Glutamatergic neuron (in vitro differentiated cells): ENCODE results near the gene NDST1. TPM values are rescaled to one million over a fixed set of nuclear protein-coding genes. Genes with fewer than 3 reads are reported as not detected.

Experiments
- DNase-seq: peaks from one replicate; pipeline ENCODE4 v3.0.0; 2022
- H3K27ac Mint-ChIP-seq: one replicate; pipeline ENCODE4 v1.8.0; 2020; ENCODE audit warnings: mild to moderate bottlenecking, mixed read lengths, inconsistent platforms; ENCODE audit not compliant: unreplicated experiment
- H3K27me3 Mint-ChIP-seq: one replicate; pipeline ENCODE4 v1.8.0; 2020; ENCODE audit warnings: mild to moderate bottlenecking, moderate library complexity, mixed read lengths, inconsistent platforms; ENCODE audit not compliant: unreplicated experiment
- H3K36me3 Mint-ChIP-seq: one replicate; pipeline ENCODE4 v1.8.0; 2020; ENCODE audit warnings: mild to moderate bottlenecking, mixed read lengths, inconsistent platforms; ENCODE audit not compliant: unreplicated experiment
- H3K4me1 Mint-ChIP-seq: one replicate; pipeline ENCODE4 v1.8.0; 2020; ENCODE audit warnings: mild to moderate bottlenecking, low read depth, mixed read lengths, inconsistent platforms; ENCODE audit not compliant: unreplicated experiment
- H3K4me3 Mint-ChIP-seq: one replicate; pipeline ENCODE4 v1.8.0; 2020; ENCODE audit warnings: mild to moderate bottlenecking, mixed read lengths, inconsistent platforms; ENCODE audit not compliant: unreplicated experiment
- H3K9me3 Mint-ChIP-seq: one replicate; pipeline ENCODE4 v1.8.0; 2020; ENCODE audit warnings: mild to moderate bottlenecking, moderate library complexity, mixed read lengths, inconsistent platforms; ENCODE audit not compliant: unreplicated experiment
- CTCF ChIP-seq: fragments of 200-600 bp; sonication (generic); IDR thresholded peaks from one replicate; pipeline ENCODE4 v1.5.0; 2021; ENCODE audit not compliant: partially characterized antibody, unreplicated experiment
- total RNA-seq: library from RNA; stranded (reverse); fragmentation: NEBNext Ultra II Directional; extraction: Animal tissue kit (Norgen Biotek cat#: 25700); gene quantifications from one replicate; pipeline ENCODE4 v1.2.1, GENCODE V29; 2021; ENCODE audit not compliant: unreplicated experiment

The NDST1 gene
- total RNA-seq, 1 donor from 2014 or later: 160 TPM

- Mint-ChIP-seq H3K27me3 (peaks cover 15% of the 10 kb centered on the region), H3K9me3 (peaks cover 14% of the 10 kb centered on the region), H3K4me1 (peaks cover 53% of the 10 kb centered on the region), H3K4me3 (peak overlapping the region; percentile 87), H3K27ac (peak overlapping the region; percentile 74), H3K36me3 (no peaks in the 10 kb centered on the region)
- no peak for TF ChIP-seq CTCF
- no peak for DNase-seq
Measured at GRCh38 chr5:150490296-150490669, 17.6 kb upstream of the NDST1 start.

- Mint-ChIP-seq H3K36me3 (no peaks in the 10 kb centered on the region), H3K4me1 (peaks cover 54% of the 10 kb centered on the region), H3K27me3 (peaks cover 14% of the 10 kb centered on the region), H3K9me3 (peaks cover 15% of the 10 kb centered on the region), H3K4me3 (peak overlapping the region; percentile 87), H3K27ac (peak overlapping the region; percentile 60)
- no peak for TF ChIP-seq CTCF
- no peak for DNase-seq
Measured at GRCh38 chr5:150490754-150491153, 17.2 kb upstream of the NDST1 start.

GRCh38 chr5:150491876-150492275 is 16.1 kb upstream of the NDST1 start:
- Mint-ChIP-seq H3K9me3 (peaks cover 19% of the 10 kb centered on the region), H3K36me3 (no peaks in the 10 kb centered on the region), H3K4me3 (peak overlapping the region; percentile 11), H3K27ac (peak overlapping the region; percentile 13), H3K27me3 (peaks cover 18% of the 10 kb centered on the region), H3K4me1 (peaks cover 60% of the 10 kb centered on the region)
- no peak for DNase-seq
- TF ChIP-seq CTCF: no peak

GRCh38 chr5:150492621-150493020 is 15.3 kb upstream of the NDST1 start:
- H3K9me3 Mint-ChIP-seq: peaks cover 16% of the 10 kb centered on the region
- peaks cover 13% of the 10 kb centered on the region for H3K27me3 Mint-ChIP-seq
- H3K27ac Mint-ChIP-seq: peak overlapping the region; percentile 13
- H3K4me3 Mint-ChIP-seq: peak overlapping the region; percentile 11
- H3K36me3 Mint-ChIP-seq: no peaks in the 10 kb centered on the region
- H3K4me1 Mint-ChIP-seq: peaks cover 63% of the 10 kb centered on the region
- DNase-seq: no peak
- no peak for TF ChIP-seq CTCF

GRCh38 chr5:150496098-150496497 is 11.8 kb upstream of the NDST1 start:
- Mint-ChIP-seq H3K27ac (peak overlapping the region; percentile 77), H3K4me3 (no peak overlapping the region), H3K4me1 (peaks cover 56% of the 10 kb centered on the region), H3K27me3 (peaks cover 11% of the 10 kb centered on the region), H3K9me3 (peaks cover 15% of the 10 kb centered on the region), H3K36me3 (no peaks in the 10 kb centered on the region)
- no peak for TF ChIP-seq CTCF
- no peak for DNase-seq
